ENCODE results near the gene HPCAL1. TPM values are rescaled to one million over a fixed set of nuclear protein-coding genes. Genes with fewer than 3 reads are reported as not detected.
A peak's percentile ranks its signal among the peaks of the same experiment; 100 is the strongest.

Gene HPCAL1
- total RNA-seq, 1 donor from 2014 or later: 9.0 TPM

GRCh38 chr2:10312437-10312957, 9.8 kb downstream of the HPCAL1 start:
- FAIRE-seq (peak; percentile 91), DNase-seq (ENCODE audit: low read depth) (no peak)
- TF ChIP-seq CTCF (IDR thresholded peaks at IDR 0.05; ENCODE audit: insufficient read depth, low read length, severe bottlenecking): no peak
- Histone ChIP-seq H3K36me3 (ENCODE audit: control insufficient read depth, insufficient read depth, low read length) (no peaks in the 10 kb centered on the region), H3K4me3 (ENCODE audit: low read depth, low read length) (no peak overlapping the region), H3K27me3 (ENCODE audit: control insufficient read depth, insufficient read depth, low read length) (no peaks in the 10 kb centered on the region)

DNA sequence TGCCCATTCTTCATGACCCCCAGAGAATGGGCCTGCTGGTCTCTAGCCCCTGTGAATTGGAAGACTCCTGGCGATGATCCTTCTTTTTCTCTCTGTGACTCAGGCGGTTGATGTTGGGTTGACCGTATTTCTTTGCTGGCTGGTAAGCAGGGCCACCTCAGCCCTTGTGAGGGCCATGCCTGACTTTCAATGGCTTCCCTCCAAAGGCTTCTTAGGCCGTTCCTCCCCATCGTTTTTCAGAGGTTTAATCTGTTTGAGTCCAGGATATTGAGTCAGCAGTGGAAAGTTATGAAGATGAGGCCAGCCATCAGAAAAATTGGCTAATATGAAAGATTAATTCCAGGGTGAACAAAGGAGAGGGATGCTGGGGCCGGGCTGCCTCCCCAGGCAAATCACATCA, 13.6 kb downstream of the HPCAL1 start:
- no peaks in the 10 kb centered on the region for H3K36me3 ChIP-seq (ENCODE audit: control insufficient read depth, insufficient read depth, low read length)
- TF ChIP-seq CTCF (IDR thresholded peaks at IDR 0.05; ENCODE audit: insufficient read depth, low read length, severe bottlenecking): no peak
- no peak overlapping the region for H3K4me3 ChIP-seq (ENCODE audit: low read depth, low read length)
- H3K27me3 ChIP-seq (ENCODE audit: control insufficient read depth, insufficient read depth, low read length): no peaks in the 10 kb centered on the region
- DNase-seq (ENCODE audit: low read depth) (no peak), FAIRE-seq (no peak)

GRCh38 chr2:10316860-10317259, 14.2 kb downstream of the HPCAL1 start:
- no peak overlapping the region for H3K4me3 ChIP-seq (ENCODE audit: low read depth, low read length)
- TF ChIP-seq CTCF (IDR thresholded peaks at IDR 0.05; ENCODE audit: insufficient read depth, low read length, severe bottlenecking): no peak
- H3K27me3 ChIP-seq (ENCODE audit: control insufficient read depth, insufficient read depth, low read length): no peaks in the 10 kb centered on the region
- FAIRE-seq: no peak
- no peak for DNase-seq (ENCODE audit: low read depth)
- no peaks in the 10 kb centered on the region for H3K36me3 ChIP-seq (ENCODE audit: control insufficient read depth, insufficient read depth, low read length)

DNA sequence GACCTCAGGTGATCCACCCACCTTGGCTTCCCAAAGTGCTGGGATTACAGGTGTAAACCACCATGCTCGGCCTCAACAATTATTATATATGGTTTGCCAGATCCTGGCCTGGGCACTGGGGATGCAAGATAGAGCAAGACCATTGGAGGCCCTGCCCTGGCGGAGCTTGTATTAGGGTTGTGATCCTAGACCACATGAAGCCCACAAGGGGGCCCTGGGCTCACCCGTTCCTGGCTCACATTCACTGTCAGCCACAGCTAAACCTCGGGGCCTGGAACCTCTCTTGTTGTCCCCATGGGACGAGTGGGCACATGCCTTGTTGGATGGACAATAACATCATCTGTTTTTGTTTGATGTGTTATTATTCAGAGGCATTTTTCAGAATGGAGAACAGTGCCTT, 14.9 kb downstream of the HPCAL1 start:
- FAIRE-seq (no peak), DNase-seq (ENCODE audit: low read depth) (no peak)
- Histone ChIP-seq H3K4me3 (ENCODE audit: low read depth, low read length) (no peak overlapping the region), H3K36me3 (ENCODE audit: control insufficient read depth, insufficient read depth, low read length) (no peaks in the 10 kb centered on the region), H3K27me3 (ENCODE audit: control insufficient read depth, insufficient read depth, low read length) (no peaks in the 10 kb centered on the region)
- no peak for TF ChIP-seq CTCF (IDR thresholded peaks at IDR 0.05; ENCODE audit: insufficient read depth, low read length, severe bottlenecking)

DNA sequence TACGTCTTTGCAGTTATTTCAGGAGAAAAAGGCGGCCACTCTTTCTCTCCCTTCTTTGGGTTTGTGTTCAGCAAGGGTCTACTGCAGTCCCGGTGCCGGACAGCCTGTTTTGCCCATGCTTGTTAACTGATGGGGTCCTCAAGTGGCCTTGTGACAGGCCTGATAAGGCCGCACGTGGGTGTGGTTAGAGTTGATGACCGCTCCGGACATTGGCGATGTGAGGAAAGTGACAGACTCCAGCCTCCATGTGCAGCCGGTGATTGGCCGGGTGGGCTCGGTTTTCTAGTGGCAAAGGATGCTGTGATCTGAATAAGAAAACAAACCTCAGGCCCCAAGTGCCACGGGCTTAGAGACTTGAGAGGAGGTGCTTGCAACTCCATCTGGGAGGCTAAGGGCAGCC, 15.6 kb downstream of the HPCAL1 start:
- no peak overlapping the region for H3K4me3 ChIP-seq (ENCODE audit: low read depth, low read length)
- H3K36me3 ChIP-seq (ENCODE audit: control insufficient read depth, insufficient read depth, low read length): no peaks in the 10 kb centered on the region
- H3K27me3 ChIP-seq (ENCODE audit: control insufficient read depth, insufficient read depth, low read length): no peaks in the 10 kb centered on the region
- DNase-seq (ENCODE audit: low read depth) (no peak), FAIRE-seq (no peak)
- TF ChIP-seq CTCF (IDR thresholded peaks at IDR 0.05; ENCODE audit: insufficient read depth, low read length, severe bottlenecking): no peak

DNA sequence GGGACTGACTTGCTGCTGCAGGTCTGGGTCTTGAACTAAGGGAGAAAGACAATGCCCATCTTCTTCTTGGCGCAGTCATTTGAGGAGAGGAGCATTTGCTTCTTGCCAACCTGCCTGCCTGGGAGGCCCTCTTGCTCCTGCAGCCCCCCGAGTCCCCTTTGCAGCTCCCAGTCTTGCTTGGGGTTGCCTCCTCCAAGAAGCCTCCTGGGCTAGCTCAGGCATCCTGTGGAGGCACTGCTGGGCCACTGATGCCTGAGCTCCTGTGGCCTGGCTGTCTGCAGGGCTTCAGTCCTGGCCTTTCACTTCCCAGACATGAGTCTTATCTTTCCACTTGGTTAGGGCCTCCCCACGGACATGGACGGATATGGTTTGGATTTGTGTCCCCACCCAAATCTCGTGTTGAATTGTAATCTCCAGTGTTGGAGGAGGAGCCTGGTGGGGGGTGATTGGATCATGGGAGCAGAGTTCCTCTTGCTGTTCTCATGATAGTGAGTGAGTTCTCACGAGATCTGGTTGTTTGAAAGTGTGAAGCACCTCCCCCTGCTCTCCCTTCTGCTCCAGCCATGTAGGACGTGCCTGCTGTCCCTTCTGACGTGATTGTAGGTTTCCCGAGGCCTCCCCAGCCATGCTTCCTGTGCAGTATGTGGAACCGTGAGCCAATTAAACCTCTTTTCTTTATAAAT, 17.3 kb downstream of the HPCAL1 start:
- Histone ChIP-seq H3K36me3 (ENCODE audit: control insufficient read depth, insufficient read depth, low read length) (no peaks in the 10 kb centered on the region), H3K27me3 (ENCODE audit: control insufficient read depth, insufficient read depth, low read length) (no peaks in the 10 kb centered on the region), H3K4me3 (ENCODE audit: low read depth, low read length) (no peak overlapping the region)
- DNase-seq (ENCODE audit: low read depth) (no peak), FAIRE-seq (no peak)
- no peak for TF ChIP-seq CTCF (IDR thresholded peaks at IDR 0.05; ENCODE audit: insufficient read depth, low read length, severe bottlenecking)

Data from bronchial epithelial cell (primary cell).